ENCODE data around the gene TNFSF18.

The TNFSF18 gene

DNA sequence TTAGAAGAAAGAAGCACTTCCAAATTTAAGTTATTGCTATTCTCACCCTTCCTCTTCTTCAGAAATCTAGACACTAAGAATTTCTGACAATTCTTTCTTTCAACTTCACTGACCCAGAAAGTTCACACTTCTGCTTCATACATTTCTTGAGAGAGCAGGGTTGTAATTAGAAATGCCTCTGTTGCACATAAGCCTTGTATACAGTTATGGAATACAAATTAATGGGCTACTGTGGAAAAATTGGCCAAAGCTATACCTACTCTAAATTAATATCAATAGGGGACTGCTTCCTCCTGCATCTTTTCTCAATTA, 1.5 kb downstream of the TNFSF18 start:
- TF ChIP-seq FOXP2 (optimal IDR thresholded peaks at IDR 0.05; ENCODE audit: control extremely low read depth, extremely low read length, insufficient read depth) (no peak), EZH2 (IDR thresholded peaks at IDR 0.05) (no peak), POLR2AphosphoS5 (IDR thresholded peaks at IDR 0.05; ENCODE audit: borderline replicate concordance, low read depth, low read length) (no peak)
- no peaks in the 10 kb centered on the region for H3K36me3 ChIP-seq (ENCODE audit: insufficient read depth, low read length)
- H3K4me3 ChIP-seq: no peak overlapping the region
- H3K27ac ChIP-seq: no peak overlapping the region
- no peak overlapping the region for H3K9ac ChIP-seq (ENCODE audit: insufficient read length)
- no peak for DNase-seq (ENCODE audit: low read depth, low spot score)
- H3K9me3 ChIP-seq (ENCODE audit: low read depth, low read length): no peaks in the 10 kb centered on the region

DNA sequence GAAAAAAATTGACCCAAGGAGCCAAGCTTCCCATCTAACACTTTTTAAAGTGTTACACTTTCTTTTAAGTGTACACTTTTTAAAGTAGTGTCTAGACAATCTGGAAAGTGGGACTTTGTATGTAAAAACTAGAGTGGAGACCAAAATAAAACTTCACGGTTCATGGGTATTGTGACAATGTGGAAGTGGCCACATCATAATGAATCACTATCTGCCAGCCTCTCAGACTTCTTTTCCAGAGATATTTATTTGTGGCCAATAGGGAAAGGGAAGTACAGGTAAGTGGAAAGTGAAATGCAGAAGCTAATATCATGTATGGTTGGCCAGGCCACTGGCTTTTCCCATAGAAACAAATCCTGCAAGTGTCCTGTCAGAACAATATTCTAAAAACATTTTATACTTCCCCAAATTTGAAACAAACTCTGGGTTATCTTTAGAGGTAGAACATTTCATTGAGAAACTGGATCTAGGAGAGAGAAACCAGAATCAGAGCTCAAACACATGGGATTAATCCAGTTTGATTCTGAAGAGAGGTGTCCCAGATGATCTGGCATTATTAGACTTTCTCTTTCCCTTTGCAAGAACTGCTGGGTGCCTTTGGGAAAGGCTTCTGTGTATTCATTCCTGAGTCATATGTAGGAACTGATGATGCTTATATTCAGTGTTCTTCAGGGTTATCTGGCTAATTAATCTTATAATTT, 2.0 kb downstream of the TNFSF18 start:
- no peak overlapping the region for H3K4me3 ChIP-seq
- H3K9ac ChIP-seq (ENCODE audit: insufficient read length): no peak overlapping the region
- H3K27ac ChIP-seq: no peak overlapping the region
- no peaks in the 10 kb centered on the region for H3K36me3 ChIP-seq (ENCODE audit: insufficient read depth, low read length)
- no peak for DNase-seq (ENCODE audit: low read depth, low spot score)
- no peaks in the 10 kb centered on the region for H3K9me3 ChIP-seq (ENCODE audit: low read depth, low read length)
- TF ChIP-seq POLR2AphosphoS5 (IDR thresholded peaks at IDR 0.05; ENCODE audit: borderline replicate concordance, low read depth, low read length): no peak
- no peak for TF ChIP-seq FOXP2 (optimal IDR thresholded peaks at IDR 0.05; ENCODE audit: control extremely low read depth, extremely low read length, insufficient read depth)
- no peak for TF ChIP-seq EZH2 (IDR thresholded peaks at IDR 0.05)

DNA sequence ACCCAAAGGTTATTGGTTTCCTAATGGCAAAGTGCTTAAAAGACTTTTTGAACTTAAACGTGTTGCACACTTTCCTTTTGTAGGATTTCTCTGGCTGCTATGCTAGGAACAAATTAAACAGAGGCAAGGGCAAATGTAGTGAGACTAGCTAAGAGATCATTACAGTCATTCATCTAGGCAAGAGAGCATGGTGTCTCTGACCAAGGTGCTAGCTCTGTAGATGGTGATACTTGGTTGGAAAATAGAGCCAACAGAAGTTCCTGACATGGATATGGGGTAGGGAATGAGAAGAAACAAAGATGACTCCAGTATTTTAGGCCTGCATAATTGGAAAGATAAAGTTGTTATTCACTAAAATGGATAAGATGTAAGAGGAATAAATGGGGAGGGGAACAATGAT, 6.1 kb downstream of the TNFSF18 start:
- no peak overlapping the region for H3K9ac ChIP-seq (ENCODE audit: insufficient read length)
- no peaks in the 10 kb centered on the region for H3K36me3 ChIP-seq (ENCODE audit: insufficient read depth, low read length)
- TF ChIP-seq POLR2AphosphoS5 (IDR thresholded peaks at IDR 0.05; ENCODE audit: borderline replicate concordance, low read depth, low read length) (no peak), EZH2 (IDR thresholded peaks at IDR 0.05) (no peak), FOXP2 (optimal IDR thresholded peaks at IDR 0.05; ENCODE audit: control extremely low read depth, extremely low read length, insufficient read depth) (no peak)
- no peaks in the 10 kb centered on the region for H3K9me3 ChIP-seq (ENCODE audit: low read depth, low read length)
- H3K4me3 ChIP-seq: no peak overlapping the region
- DNase-seq (ENCODE audit: low read depth, low spot score): no peak
- H3K27ac ChIP-seq: no peak overlapping the region

DNA sequence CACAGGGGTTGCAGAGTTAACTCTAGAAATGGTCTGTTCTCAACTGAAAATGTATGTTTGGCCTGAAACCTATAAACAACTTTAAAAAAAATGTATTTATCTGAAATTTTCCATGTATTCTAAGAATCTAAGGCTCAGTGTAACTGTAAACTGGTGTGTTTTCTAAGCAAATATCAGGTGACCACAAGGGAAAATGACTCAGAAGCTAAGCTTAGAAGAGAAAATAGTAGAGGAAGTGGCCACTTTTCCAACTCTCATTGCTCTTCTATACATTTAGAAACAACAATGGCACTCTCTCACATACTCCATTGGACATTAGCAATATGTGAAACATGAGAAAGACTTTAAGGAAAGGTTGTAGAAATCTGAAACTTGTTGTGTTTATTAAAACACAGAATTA, 7.5 kb downstream of the TNFSF18 start:
- TF ChIP-seq EZH2 (IDR thresholded peaks at IDR 0.05) (no peak), FOXP2 (optimal IDR thresholded peaks at IDR 0.05; ENCODE audit: control extremely low read depth, extremely low read length, insufficient read depth) (no peak), POLR2AphosphoS5 (IDR thresholded peaks at IDR 0.05; ENCODE audit: borderline replicate concordance, low read depth, low read length) (no peak)
- no peak overlapping the region for H3K4me3 ChIP-seq
- no peak overlapping the region for H3K9ac ChIP-seq (ENCODE audit: insufficient read length)
- no peaks in the 10 kb centered on the region for H3K36me3 ChIP-seq (ENCODE audit: insufficient read depth, low read length)
- H3K9me3 ChIP-seq (ENCODE audit: low read depth, low read length): no peaks in the 10 kb centered on the region
- DNase-seq (ENCODE audit: low read depth, low spot score): no peak
- no peak overlapping the region for H3K27ac ChIP-seq

DNA sequence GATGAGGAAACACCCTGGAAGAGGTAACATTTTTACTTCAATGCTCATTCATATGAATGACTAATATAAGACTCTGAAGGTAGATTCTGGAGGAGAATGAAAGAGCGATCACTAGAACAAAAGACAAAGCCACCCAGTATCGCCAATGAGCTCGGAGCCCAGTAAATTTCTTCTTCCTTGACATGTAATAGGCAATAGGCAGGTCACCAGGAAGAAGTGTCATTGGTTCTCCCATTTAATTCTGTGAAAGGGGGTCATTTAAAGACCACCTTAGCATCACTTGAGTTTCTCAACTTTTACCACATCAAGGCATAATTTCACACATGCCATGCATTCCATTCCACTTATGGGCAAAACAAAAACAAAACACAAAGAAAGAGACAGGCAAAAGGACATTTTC, 7.9 kb downstream of the TNFSF18 start:
- Histone ChIP-seq H3K9ac (ENCODE audit: insufficient read length) (no peak overlapping the region), H3K9me3 (ENCODE audit: low read depth, low read length) (no peaks in the 10 kb centered on the region), H3K27ac (no peak overlapping the region), H3K4me3 (no peak overlapping the region), H3K36me3 (ENCODE audit: insufficient read depth, low read length) (no peaks in the 10 kb centered on the region)
- no peak for TF ChIP-seq FOXP2 (optimal IDR thresholded peaks at IDR 0.05; ENCODE audit: control extremely low read depth, extremely low read length, insufficient read depth)
- no peak for TF ChIP-seq POLR2AphosphoS5 (IDR thresholded peaks at IDR 0.05; ENCODE audit: borderline replicate concordance, low read depth, low read length)
- TF ChIP-seq EZH2 (IDR thresholded peaks at IDR 0.05): no peak
- DNase-seq (ENCODE audit: low read depth, low spot score): no peak

DNA sequence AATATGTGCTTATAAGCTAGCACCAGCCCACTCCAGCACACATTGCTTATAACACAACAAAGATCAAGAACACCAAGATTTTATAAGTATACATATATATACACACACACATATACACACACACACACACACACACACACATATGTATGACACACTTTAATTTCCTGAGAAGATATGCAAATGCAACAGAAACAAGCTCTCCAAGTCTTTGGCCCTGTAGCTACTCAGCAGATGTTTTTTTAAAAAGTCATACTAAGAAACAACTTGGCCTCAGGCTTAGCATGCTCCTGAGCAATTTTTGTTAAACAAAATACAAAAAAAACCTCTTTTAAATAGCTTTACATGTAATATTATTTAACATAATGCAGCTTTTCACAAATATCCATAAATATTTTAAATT, 11.1 kb downstream of the TNFSF18 start:
- H3K36me3 ChIP-seq (ENCODE audit: insufficient read depth, low read length): no peaks in the 10 kb centered on the region
- H3K27ac ChIP-seq: no peak overlapping the region
- DNase-seq (ENCODE audit: low read depth, low spot score): no peak
- H3K9me3 ChIP-seq (ENCODE audit: low read depth, low read length): no peaks in the 10 kb centered on the region
- no peak overlapping the region for H3K9ac ChIP-seq (ENCODE audit: insufficient read length)
- no peak for TF ChIP-seq FOXP2 (optimal IDR thresholded peaks at IDR 0.05; ENCODE audit: control extremely low read depth, extremely low read length, insufficient read depth)
- TF ChIP-seq POLR2AphosphoS5 (IDR thresholded peaks at IDR 0.05; ENCODE audit: borderline replicate concordance, low read depth, low read length): no peak
- no peak for TF ChIP-seq EZH2 (IDR thresholded peaks at IDR 0.05)
- no peak overlapping the region for H3K4me3 ChIP-seq

DNA sequence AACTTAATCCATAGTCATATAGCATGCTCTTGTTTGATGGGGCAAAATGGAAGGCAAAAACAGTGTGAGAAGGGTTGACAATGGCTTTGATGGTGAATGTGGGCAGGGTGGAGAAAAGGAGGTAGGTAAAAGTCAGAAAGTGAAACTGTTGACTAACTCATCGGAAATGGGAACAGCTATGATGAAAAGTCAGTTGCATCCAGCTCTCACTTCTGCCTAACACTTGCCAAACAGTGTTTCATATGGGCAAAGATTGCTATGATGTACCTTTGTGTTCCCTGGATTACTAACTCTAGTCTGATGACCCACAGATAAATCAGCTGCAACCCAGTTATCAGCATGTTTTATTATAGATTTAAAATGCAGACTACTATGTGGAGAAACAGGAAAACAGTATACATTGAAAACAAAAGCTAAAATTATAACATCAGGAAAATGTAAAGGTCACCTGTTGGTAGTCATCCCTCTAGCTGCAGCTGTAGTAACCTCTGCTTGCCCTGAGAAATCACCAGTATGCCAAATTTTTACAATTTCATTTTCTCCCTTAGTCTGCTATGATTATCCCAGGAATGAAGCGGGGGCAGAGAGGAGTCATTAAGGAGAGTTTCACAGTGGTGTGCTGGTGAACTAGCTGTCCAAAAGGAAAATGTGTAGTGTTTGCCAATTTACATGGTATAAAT, 11.7 kb downstream of the TNFSF18 start:
- no peak for TF ChIP-seq EZH2 (IDR thresholded peaks at IDR 0.05)
- no peak for TF ChIP-seq POLR2AphosphoS5 (IDR thresholded peaks at IDR 0.05; ENCODE audit: borderline replicate concordance, low read depth, low read length)
- no peak for TF ChIP-seq FOXP2 (optimal IDR thresholded peaks at IDR 0.05; ENCODE audit: control extremely low read depth, extremely low read length, insufficient read depth)
- no peaks in the 10 kb centered on the region for H3K36me3 ChIP-seq (ENCODE audit: insufficient read depth, low read length)
- DNase-seq (ENCODE audit: low read depth, low spot score): no peak
- no peak overlapping the region for H3K4me3 ChIP-seq
- no peak overlapping the region for H3K9ac ChIP-seq (ENCODE audit: insufficient read length)
- H3K9me3 ChIP-seq (ENCODE audit: low read depth, low read length): no peaks in the 10 kb centered on the region
- no peak overlapping the region for H3K27ac ChIP-seq

DNA sequence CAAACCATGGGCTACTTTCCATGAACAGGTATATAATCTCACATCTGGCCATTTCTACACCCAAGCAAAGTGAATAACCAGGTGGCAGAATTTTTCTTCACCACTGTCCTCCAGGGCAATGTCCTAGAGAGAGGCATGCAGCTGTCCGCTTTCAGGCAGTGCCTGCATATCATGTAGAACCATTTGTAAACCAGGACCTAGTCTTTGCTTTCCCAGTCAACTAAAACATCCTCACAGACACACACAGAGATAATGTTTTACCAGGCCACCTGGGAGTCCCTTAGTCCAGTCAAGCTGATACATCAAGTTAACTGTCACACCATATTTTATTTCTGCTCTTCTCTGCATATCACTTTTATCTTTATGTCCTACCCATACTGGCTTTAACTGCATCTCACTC, 26.2 kb downstream of the TNFSF18 start:
- H3K27ac ChIP-seq: no peak overlapping the region
- no peak overlapping the region for H3K4me3 ChIP-seq
- DNase-seq (ENCODE audit: low read depth, low spot score): no peak
- no peaks in the 10 kb centered on the region for H3K9me3 ChIP-seq (ENCODE audit: low read depth, low read length)
- TF ChIP-seq EZH2 (IDR thresholded peaks at IDR 0.05) (no peak), FOXP2 (optimal IDR thresholded peaks at IDR 0.05; ENCODE audit: control extremely low read depth, extremely low read length, insufficient read depth) (no peak), POLR2AphosphoS5 (IDR thresholded peaks at IDR 0.05; ENCODE audit: borderline replicate concordance, low read depth, low read length) (no peak)
- no peak overlapping the region for H3K9ac ChIP-seq (ENCODE audit: insufficient read length)
- no peaks in the 10 kb centered on the region for H3K36me3 ChIP-seq (ENCODE audit: insufficient read depth, low read length)
